NCI-H2029 treated with DMSO at 0.1 percent for 48 hours (cell line): ENCODE data around the gene PEDS1.
"Not testable (repeated sequence)": the region's sequence is repeated elsewhere in the genome, so short reads cannot be mapped to it uniquely, and the experiment has no call there.

Source experiments
- DNase-seq: peaks from one replicate; lab custom pipeline; 2025; lab: John Stamatoyannopoulos, UW

PEDS1 gene

GRCh38 chr20:50153500-50154377 is at the start of gene PEDS1:
TSS of gene PEDS1 (minus strand) at chr20:50153723. CDS start at chr20:50153637, 86 bp downstream.
- DNase-seq = peak; percentile 29

GRCh38 chr20:50202677-50203076 is 49.2 kb upstream of the PEDS1 start:
- no peak for DNase-seq

GRCh38 chr20:50201710-50202109 is 48.2 kb upstream of the PEDS1 start:
- not testable (repeated sequence) for DNase-seq

DNA sequence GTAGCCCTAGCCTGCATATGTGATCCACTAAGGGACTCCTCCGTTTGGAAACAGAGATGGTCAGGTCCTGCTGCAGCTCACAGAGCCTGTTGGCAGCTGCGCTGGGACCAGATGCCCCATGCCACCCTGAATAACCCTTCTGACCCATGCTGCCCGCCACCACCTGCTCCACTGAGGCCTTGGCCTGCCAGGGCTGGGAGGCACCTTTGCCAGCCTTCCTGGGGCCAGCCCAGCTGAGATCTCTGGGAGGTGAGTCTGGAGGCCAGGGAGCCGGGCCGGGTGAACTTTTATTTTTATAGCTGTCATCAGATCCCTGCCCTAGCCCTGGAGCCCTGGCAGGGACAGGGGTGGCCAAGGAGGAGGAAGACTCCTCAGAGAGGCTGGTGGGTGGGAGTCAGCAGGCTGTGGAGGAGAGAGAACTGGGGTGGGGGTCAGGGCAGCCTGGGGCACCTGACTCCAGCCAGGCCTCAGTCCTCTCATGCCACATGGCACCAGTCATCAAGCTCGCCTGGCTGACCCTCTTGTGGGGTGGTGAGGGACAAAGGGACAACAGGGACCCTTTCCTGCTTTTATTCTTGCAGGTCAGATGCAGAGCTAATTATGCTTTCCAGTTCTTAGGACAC is 47.1 kb upstream of the PEDS1 start:
- DNase-seq = no peak

DNA sequence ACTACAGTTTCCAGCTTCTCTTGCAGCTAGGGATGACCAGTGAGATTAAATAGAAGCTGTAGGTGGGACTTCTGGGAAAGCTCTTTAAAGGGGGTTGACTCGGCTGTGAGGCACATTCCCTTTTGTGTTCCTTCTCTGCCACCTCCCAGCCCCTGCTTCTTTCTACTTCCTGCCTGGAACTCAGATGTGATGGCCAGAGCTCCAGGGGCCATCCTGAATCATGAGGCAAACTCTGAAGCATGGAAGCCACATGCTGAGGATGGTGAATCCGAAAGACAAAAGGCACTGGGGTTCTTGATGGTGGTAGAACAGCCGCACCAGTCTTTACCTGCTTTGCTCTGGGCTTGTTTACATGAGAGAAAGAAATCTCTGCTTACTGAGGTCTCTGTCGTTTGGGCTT is 46.2 kb upstream of the PEDS1 start:
- no peak for DNase-seq

- no peak for DNase-seq
These were observed 45.2 kb upstream of the PEDS1 start for GRCh38 chr20:50198716-50199115.

GRCh38 chr20:50198180-50198666 is 44.7 kb upstream of the PEDS1 start:
- no peak for DNase-seq

DNA sequence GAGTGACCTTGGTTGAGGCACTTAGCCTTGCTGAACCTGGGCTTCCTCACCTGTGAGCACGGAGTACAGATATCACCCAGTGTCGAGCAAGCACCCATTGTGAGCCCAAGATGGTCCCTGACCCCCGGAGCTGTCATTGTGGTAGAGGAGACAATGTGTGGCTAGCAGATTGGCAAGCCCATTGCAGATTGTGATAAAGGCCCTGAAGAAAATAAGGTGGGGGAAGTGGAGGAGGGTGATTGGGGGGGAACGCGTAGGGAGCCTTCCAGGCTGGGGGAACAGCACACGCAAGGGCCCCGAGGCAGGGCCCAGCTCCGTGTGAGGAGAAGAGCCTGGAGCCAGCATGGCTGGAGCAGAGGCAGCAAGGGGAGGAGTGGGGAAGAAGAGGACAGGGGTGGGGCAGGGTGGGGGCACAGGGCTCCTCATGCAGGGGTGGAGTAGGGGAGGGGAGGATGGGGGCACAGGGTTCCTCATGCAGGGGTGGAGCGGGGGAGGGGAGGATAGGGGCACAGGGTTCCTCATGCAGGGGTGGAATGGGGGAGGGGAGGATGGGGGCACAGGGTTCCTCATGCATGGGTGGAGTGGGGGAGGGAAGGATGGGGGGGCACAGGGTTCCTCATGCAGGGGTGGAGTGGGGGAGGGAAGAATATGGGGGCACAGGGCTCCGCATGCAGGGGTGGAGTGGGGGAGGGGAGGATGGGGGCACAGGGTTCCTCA is 44.1 kb upstream of the PEDS1 start:
- no peak for DNase-seq

- no peak for DNase-seq
These were observed 43.4 kb upstream of the PEDS1 start for GRCh38 chr20:50196896-50197295.

- DNase-seq = no peak
These were observed 42.7 kb upstream of the PEDS1 start for GRCh38 chr20:50196248-50196647.

DNA sequence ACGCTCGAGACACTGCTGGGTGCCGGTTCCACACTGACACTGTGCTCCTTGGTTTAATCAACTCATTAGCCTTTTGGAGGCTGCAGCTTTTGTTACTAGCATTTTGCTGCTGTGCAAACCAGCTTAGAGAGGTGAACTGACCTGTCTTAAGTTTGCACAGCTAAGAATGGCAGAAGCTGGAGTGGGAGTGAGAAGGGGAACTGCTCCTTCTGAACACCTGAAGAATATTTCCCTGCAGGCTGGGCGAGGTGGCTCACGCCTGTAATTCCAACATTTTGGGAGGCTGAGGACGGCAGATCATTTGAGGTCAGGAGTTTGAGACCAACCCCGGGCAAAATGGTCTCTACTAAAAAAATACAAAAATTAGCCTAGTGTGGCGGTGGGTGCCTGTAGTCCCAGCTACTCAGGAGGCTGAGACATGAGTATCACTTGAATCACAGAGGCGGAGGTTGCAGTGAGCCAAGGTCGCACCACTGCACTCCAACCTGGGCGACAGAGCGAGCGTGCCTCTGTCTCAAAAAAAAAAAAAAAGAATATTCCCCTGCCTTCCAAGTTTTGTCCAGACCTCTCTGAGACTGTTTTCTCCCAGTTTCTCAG is 42.1 kb upstream of the PEDS1 start:
- no peak for DNase-seq

- DNase-seq = no peak
These were observed 41.5 kb upstream of the PEDS1 start for GRCh38 chr20:50194831-50195523.

DNA sequence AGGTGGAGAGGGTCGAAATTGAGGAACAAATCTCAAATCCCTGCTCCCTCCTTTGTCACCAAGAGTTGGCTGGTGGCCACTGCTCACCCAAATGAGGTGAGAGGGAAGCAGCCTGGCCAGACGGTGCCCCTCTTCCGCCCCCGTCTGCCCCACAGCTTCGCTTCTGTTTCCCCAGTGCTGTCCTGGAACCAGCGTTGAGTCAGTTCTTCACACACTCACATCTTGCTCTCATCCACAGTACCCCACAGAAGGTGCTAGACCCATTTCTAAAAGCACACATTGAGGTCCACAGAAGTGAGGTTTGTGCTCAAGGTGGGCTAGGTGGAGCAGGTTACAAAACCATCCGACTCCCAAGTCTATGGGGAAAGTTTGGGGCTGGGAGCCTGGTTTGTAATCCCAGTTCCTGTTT is 40.9 kb upstream of the PEDS1 start:
- no peak for DNase-seq

- DNase-seq = no peak
These were observed 40.4 kb upstream of the PEDS1 start for GRCh38 chr20:50193836-50194421.

GRCh38 chr20:50193199-50193835 is 39.8 kb upstream of the PEDS1 start:
- no peak for DNase-seq

- peak; percentile 73 for DNase-seq
These were observed 39.1 kb upstream of the PEDS1 start for GRCh38 chr20:50192364-50193198.

- no peak for DNase-seq
These were observed 38.2 kb upstream of the PEDS1 start for GRCh38 chr20:50191544-50192363.

DNA sequence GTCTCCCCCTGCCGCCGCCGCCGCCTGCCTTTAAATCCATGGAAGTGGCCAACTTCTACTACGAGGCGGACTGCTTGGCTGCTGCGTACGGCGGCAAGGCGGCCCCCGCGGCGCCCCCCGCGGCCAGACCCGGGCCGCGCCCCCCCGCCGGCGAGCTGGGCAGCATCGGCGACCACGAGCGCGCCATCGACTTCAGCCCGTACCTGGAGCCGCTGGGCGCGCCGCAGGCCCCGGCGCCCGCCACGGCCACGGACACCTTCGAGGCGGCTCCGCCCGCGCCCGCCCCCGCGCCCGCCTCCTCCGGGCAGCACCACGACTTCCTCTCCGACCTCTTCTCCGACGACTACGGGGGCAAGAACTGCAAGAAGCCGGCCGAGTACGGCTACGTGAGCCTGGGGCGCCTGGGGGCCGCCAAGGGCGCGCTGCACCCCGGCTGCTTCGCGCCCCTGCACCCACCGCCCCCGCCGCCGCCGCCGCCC is 37.6 kb upstream of the PEDS1 start:
- DNase-seq = no peak
